ENCODE data around the gene TOP1.

The TOP1 gene

GRCh38 chr20:41087325-41087685, 58.7 kb downstream of the TOP1 start:
- Histone ChIP-seq H4K91ac (ENCODE audit: low read depth, low read length) (no peak overlapping the region), H4K8ac (ENCODE audit: low read depth, low read length) (no peak overlapping the region), H3K9me3 (ENCODE audit: insufficient read depth, low read depth, low read length) (no peaks in the 10 kb centered on the region), H3K4me2 (ENCODE audit: low read length) (no peak overlapping the region), H3K18ac (ENCODE audit: low read length) (no peak overlapping the region), H4K12ac (ENCODE audit: low read depth, low read length) (no peak overlapping the region), H2BK120ac (ENCODE audit: insufficient read depth, low read length, poor library complexity) (no peak overlapping the region), H3K79me1 (ENCODE audit: low read length) (no peaks in the 10 kb centered on the region), H3K9ac (ENCODE audit: low read length) (no peak overlapping the region), H2BK5ac (ENCODE audit: low read depth, low read length, poor library complexity) (no peak overlapping the region), H2AFZ (ENCODE audit: insufficient read depth, low read length, poor library complexity) (no peak overlapping the region), H3K27me3 (ENCODE audit: insufficient read depth, low read length) (no peaks in the 10 kb centered on the region), H3K36me3 (ENCODE audit: control insufficient read depth in 1 of 2, insufficient read depth in 2 of 2, low read length in 2 of 2) (peaks cover 15 to 24% of the 10 kb centered on the region in 2 experiments), H3K4me1 (ENCODE audit: control insufficient read depth in 1 of 2, insufficient read depth in 2 of 2, low read length in 2 of 2) (peaks cover 0 to 2% of the 10 kb centered on the region in 2 experiments), H3K27ac (ENCODE audit: low read depth, low read length) (no peak overlapping the region), H3K4ac (ENCODE audit: low read depth, low read length) (no peak overlapping the region), H3K79me2 (ENCODE audit: control insufficient read depth, insufficient read depth, low read length, poor library complexity) (no peaks in the 10 kb centered on the region), H3K4me3 (ENCODE audit: low read depth, low read length) (no peak overlapping the region), H3K14ac (ENCODE audit: low read length) (no peak overlapping the region), H2BK12ac (ENCODE audit: low read length) (no peak overlapping the region), H3K23ac (ENCODE audit: low read length) (no peak overlapping the region), H2AK5ac (ENCODE audit: low read length) (no peak overlapping the region)
- DNase-seq, result peak in 1 of 2 donors; percentile 52
- WGBS (ENCODE audit: extremely low coverage, insufficient coverage, insufficient read length), result no CpG with 5 or more reads among the region's 1 CpG

GRCh38 chr20:41087777-41088176, 59.2 kb downstream of the TOP1 start:
- Histone ChIP-seq H4K91ac (ENCODE audit: low read depth, low read length) (no peak overlapping the region), H3K9me3 (ENCODE audit: insufficient read depth, low read depth, low read length) (no peaks in the 10 kb centered on the region), H3K4me3 (ENCODE audit: low read depth, low read length) (no peak overlapping the region), H3K79me2 (ENCODE audit: control insufficient read depth, insufficient read depth, low read length, poor library complexity) (no peaks in the 10 kb centered on the region), H2BK12ac (ENCODE audit: low read length) (no peak overlapping the region), H2BK120ac (ENCODE audit: insufficient read depth, low read length, poor library complexity) (no peak overlapping the region), H4K8ac (ENCODE audit: low read depth, low read length) (no peak overlapping the region), H3K4ac (ENCODE audit: low read depth, low read length) (no peak overlapping the region), H2BK5ac (ENCODE audit: low read depth, low read length, poor library complexity) (no peak overlapping the region), H3K27me3 (ENCODE audit: insufficient read depth, low read length) (no peaks in the 10 kb centered on the region), H3K14ac (ENCODE audit: low read length) (no peak overlapping the region), H3K4me2 (ENCODE audit: low read length) (no peak overlapping the region), H3K18ac (ENCODE audit: low read length) (no peak overlapping the region), H3K23ac (ENCODE audit: low read length) (no peak overlapping the region), H3K9ac (ENCODE audit: low read length) (no peak overlapping the region), H4K12ac (ENCODE audit: low read depth, low read length) (no peak overlapping the region), H3K79me1 (ENCODE audit: low read length) (no peaks in the 10 kb centered on the region), H3K27ac (ENCODE audit: low read depth, low read length) (no peak overlapping the region), H2AK5ac (ENCODE audit: low read length) (no peak overlapping the region), H3K36me3 (ENCODE audit: control insufficient read depth in 1 of 2, insufficient read depth in 2 of 2, low read length in 2 of 2) (peaks cover 15 to 25% of the 10 kb centered on the region in 2 experiments), H2AFZ (ENCODE audit: insufficient read depth, low read length, poor library complexity) (no peak overlapping the region), H3K4me1 (ENCODE audit: control insufficient read depth in 1 of 2, insufficient read depth in 2 of 2, low read length in 2 of 2) (peaks cover 0 to 2% of the 10 kb centered on the region in 2 experiments)
- WGBS (ENCODE audit: extremely low coverage, insufficient coverage, insufficient read length), result no CpG with 5 or more reads among the region's 3 CpGs
- DNase-seq, result no peak

DNA sequence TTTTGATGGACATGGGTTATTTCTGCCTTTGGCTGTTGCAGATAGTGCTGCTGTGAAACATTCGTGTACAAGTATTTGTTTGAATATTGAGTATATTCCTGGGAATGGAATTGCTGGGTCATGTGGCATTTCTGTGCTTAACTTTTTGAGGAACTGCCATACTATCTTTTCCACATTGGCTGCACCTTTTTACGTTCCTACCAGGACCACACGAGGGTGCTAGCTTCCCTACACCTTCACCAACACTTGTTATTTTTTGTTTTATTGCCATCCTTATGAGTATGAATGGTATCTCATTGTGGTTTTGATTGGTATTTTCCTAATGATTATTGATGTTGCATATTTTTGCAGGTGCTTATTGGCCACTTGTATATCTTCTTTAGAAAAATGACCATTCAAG, 60.9 kb downstream of the TOP1 start:
- Histone ChIP-seq H3K18ac (ENCODE audit: low read length) (no peak overlapping the region), H2BK5ac (ENCODE audit: low read depth, low read length, poor library complexity) (no peak overlapping the region), H3K27me3 (ENCODE audit: insufficient read depth, low read length) (no peaks in the 10 kb centered on the region), H3K4me2 (ENCODE audit: low read length) (no peak overlapping the region), H3K23ac (ENCODE audit: low read length) (no peak overlapping the region), H3K36me3 (ENCODE audit: control insufficient read depth in 1 of 2, insufficient read depth in 2 of 2, low read length in 2 of 2) (peaks cover 21 to 40% of the 10 kb centered on the region in 2 experiments), H3K4me1 (ENCODE audit: control insufficient read depth in 1 of 2, insufficient read depth in 2 of 2, low read length in 2 of 2) (peaks cover 0 to 2% of the 10 kb centered on the region in 2 experiments), H3K9me3 (ENCODE audit: insufficient read depth, low read depth, low read length) (no peaks in the 10 kb centered on the region), H3K14ac (ENCODE audit: low read length) (no peak overlapping the region), H4K91ac (ENCODE audit: low read depth, low read length) (no peak overlapping the region), H3K79me1 (ENCODE audit: low read length) (no peaks in the 10 kb centered on the region), H3K4ac (ENCODE audit: low read depth, low read length) (no peak overlapping the region), H3K79me2 (ENCODE audit: control insufficient read depth, insufficient read depth, low read length, poor library complexity) (no peaks in the 10 kb centered on the region), H2BK120ac (ENCODE audit: insufficient read depth, low read length, poor library complexity) (no peak overlapping the region), H3K27ac (ENCODE audit: low read depth, low read length) (no peak overlapping the region), H4K12ac (ENCODE audit: low read depth, low read length) (no peak overlapping the region), H3K9ac (ENCODE audit: low read length) (no peak overlapping the region), H2AK5ac (ENCODE audit: low read length) (no peak overlapping the region), H2BK12ac (ENCODE audit: low read length) (no peak overlapping the region), H3K4me3 (ENCODE audit: low read depth, low read length) (no peak overlapping the region), H4K8ac (ENCODE audit: low read depth, low read length) (no peak overlapping the region), H2AFZ (ENCODE audit: insufficient read depth, low read length, poor library complexity) (no peak overlapping the region)
- peak; percentile 34 to 55 for DNase-seq
- no CpG with 5 or more reads among the region's 3 CpGs for WGBS (ENCODE audit: extremely low coverage, insufficient coverage, insufficient read length)

DNA sequence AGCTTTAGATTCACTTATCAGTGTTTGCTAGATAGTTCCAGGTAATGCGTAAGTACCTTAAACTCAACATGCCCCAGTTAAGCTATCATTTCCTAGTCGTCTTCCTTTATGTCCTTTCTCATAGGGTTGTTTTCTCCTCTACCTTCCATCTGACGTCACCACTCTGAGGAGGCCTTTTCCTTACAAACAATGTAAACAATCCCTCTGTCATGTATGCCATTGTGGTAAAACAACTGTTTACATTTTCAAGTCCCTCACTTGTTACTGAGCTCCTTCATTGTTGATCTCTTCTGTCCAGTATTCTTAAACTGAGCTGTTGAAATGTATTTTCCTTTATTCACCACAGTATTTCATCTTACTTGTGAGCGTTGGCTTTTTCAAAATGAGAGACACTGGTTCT, 63.3 kb downstream of the TOP1 start:
- Histone ChIP-seq H3K79me1 (ENCODE audit: low read length) (no peaks in the 10 kb centered on the region), H3K18ac (ENCODE audit: low read length) (no peak overlapping the region), H3K23ac (ENCODE audit: low read length) (no peak overlapping the region), H3K14ac (ENCODE audit: low read length) (no peak overlapping the region), H3K4me1 (ENCODE audit: control insufficient read depth in 1 of 2, insufficient read depth in 2 of 2, low read length in 2 of 2) (no peaks in the 10 kb centered on the region), H2AK5ac (ENCODE audit: low read length) (no peak overlapping the region), H3K9ac (ENCODE audit: low read length) (no peak overlapping the region), H3K9me3 (ENCODE audit: insufficient read depth, low read depth, low read length) (no peaks in the 10 kb centered on the region), H2AFZ (ENCODE audit: insufficient read depth, low read length, poor library complexity) (no peak overlapping the region), H4K12ac (ENCODE audit: low read depth, low read length) (no peak overlapping the region), H3K36me3 (ENCODE audit: control insufficient read depth in 1 of 2, insufficient read depth in 2 of 2, low read length in 2 of 2) (peaks cover 25 to 48% of the 10 kb centered on the region in 2 experiments), H4K91ac (ENCODE audit: low read depth, low read length) (no peak overlapping the region), H2BK120ac (ENCODE audit: insufficient read depth, low read length, poor library complexity) (no peak overlapping the region), H2BK12ac (ENCODE audit: low read length) (no peak overlapping the region), H3K27me3 (ENCODE audit: insufficient read depth, low read length) (no peaks in the 10 kb centered on the region), H3K4ac (ENCODE audit: low read depth, low read length) (no peak overlapping the region), H3K4me2 (ENCODE audit: low read length) (no peak overlapping the region), H2BK5ac (ENCODE audit: low read depth, low read length, poor library complexity) (no peak overlapping the region), H3K27ac (ENCODE audit: low read depth, low read length) (no peak overlapping the region), H4K8ac (ENCODE audit: low read depth, low read length) (no peak overlapping the region), H3K4me3 (ENCODE audit: low read depth, low read length) (no peak overlapping the region), H3K79me2 (ENCODE audit: control insufficient read depth, insufficient read depth, low read length, poor library complexity) (no peaks in the 10 kb centered on the region)
- DNase-seq, result no peak
- WGBS (ENCODE audit: extremely low coverage, insufficient coverage, insufficient read length), result no CpG with 5 or more reads among the region's 4 CpGs
